ENCODE results near the gene TARP.

TARP gene

GRCh38 chr7:38291650-38292049 is 18.2 kb upstream of the TARP start:
- no peak for TF ChIP-seq CTCF (IDR thresholded peaks at IDR 0.05; ENCODE audit: insufficient read depth, low read depth, low read length)
- no peak overlapping the region for H3K4me3 ChIP-seq (ENCODE audit: low read depth, low read length)
- no peak for DNase-seq (ENCODE audit: low read depth)

GRCh38 chr7:38291117-38291647 is 17.7 kb upstream of the TARP start:
- H3K4me3 ChIP-seq (ENCODE audit: low read depth, low read length), result no peak overlapping the region
- no peak for DNase-seq (ENCODE audit: low read depth)
- TF ChIP-seq CTCF (IDR thresholded peaks at IDR 0.05; ENCODE audit: insufficient read depth, low read depth, low read length), result no peak

- no peak for DNase-seq (ENCODE audit: low read depth)
- no peak for TF ChIP-seq CTCF (IDR thresholded peaks at IDR 0.05; ENCODE audit: insufficient read depth, low read depth, low read length)
- H3K4me3 ChIP-seq (ENCODE audit: low read depth, low read length), result no peak overlapping the region
Observed at GRCh38 chr7:38284553-38284952, 11.1 kb upstream of the TARP start.

- no peak overlapping the region for H3K4me3 ChIP-seq (ENCODE audit: low read depth, low read length)
- DNase-seq (ENCODE audit: low read depth), result no peak
- no peak for TF ChIP-seq CTCF (IDR thresholded peaks at IDR 0.05; ENCODE audit: insufficient read depth, low read depth, low read length)
Observed at GRCh38 chr7:38283809-38284208, 10.4 kb upstream of the TARP start.

GRCh38 chr7:38283107-38283506 is 9.7 kb upstream of the TARP start:
- no peak for DNase-seq (ENCODE audit: low read depth)
- no peak overlapping the region for H3K4me3 ChIP-seq (ENCODE audit: low read depth, low read length)
- no peak for TF ChIP-seq CTCF (IDR thresholded peaks at IDR 0.05; ENCODE audit: insufficient read depth, low read depth, low read length)

- H3K4me3 ChIP-seq (ENCODE audit: low read depth, low read length), result no peak overlapping the region
- DNase-seq (ENCODE audit: low read depth), result no peak
- TF ChIP-seq CTCF (IDR thresholded peaks at IDR 0.05; ENCODE audit: insufficient read depth, low read depth, low read length), result no peak
Observed at GRCh38 chr7:38282081-38282480, 8.6 kb upstream of the TARP start.

GRCh38 chr7:38281266-38281665 is 7.8 kb upstream of the TARP start:
- no peak for TF ChIP-seq CTCF (IDR thresholded peaks at IDR 0.05; ENCODE audit: insufficient read depth, low read depth, low read length)
- no peak for DNase-seq (ENCODE audit: low read depth)
- no peak overlapping the region for H3K4me3 ChIP-seq (ENCODE audit: low read depth, low read length)

All from fibroblast of villous mesenchyme (primary cell).